Neural cell (in vitro differentiated cells): ENCODE results near the gene ATMIN. TPM values are rescaled to one million over a fixed set of nuclear protein-coding genes. Genes with fewer than 3 reads are reported as not detected.

ENCODE experiments used
- H2AFZ ChIP-seq: fragments of 200-600, 300-800 bp; sonication (generic), shearing (Covaris generic); 2 replicates; pipeline ENCODE4 v1.6.0; 2014; ENCODE audit warnings: low read depth, mild to moderate bottlenecking, antibody characterized with exemption, low read length, moderate library complexity
- H3F3A ChIP-seq: fragments of 200-600 bp; shearing (Covaris generic); 2 replicates; pipeline ENCODE4 v1.6.1; 2016; ENCODE audit warnings: mild to moderate bottlenecking, moderate library complexity, mixed read lengths, antibody characterized with exemption, low read length; ENCODE audit not compliant: insufficient read depth, poor library complexity, severe bottlenecking
- H3K27ac ChIP-seq: fragments of 200-600, 300-800 bp; sonication (generic), shearing (Covaris generic); 2 replicates; pipeline ENCODE4 v1.5.1; 2014; ENCODE audit warnings: mild to moderate bottlenecking, low read length, moderate library complexity
- H3K27me3 ChIP-seq: fragments of 300-800, 200-600 bp; sonication (generic), shearing (Covaris generic); 2 replicates; pipeline ENCODE4 v1.6.0; 2014; ENCODE audit warnings: mild to moderate bottlenecking, low read depth, low read length, moderate library complexity; ENCODE audit not compliant: insufficient read depth
- H3K36me3 ChIP-seq: fragments of 300-800, 200-600 bp; sonication (generic), shearing (Covaris generic); 2 replicates; pipeline ENCODE4 v1.5.1; 2014; ENCODE audit warnings: mild to moderate bottlenecking, antibody characterized with exemption, low read length, moderate library complexity; ENCODE audit not compliant: insufficient read depth
- H3K4me2 ChIP-seq: fragments of 300-800, 200-600 bp; sonication (generic), shearing (Covaris generic); 2 replicates; pipeline ENCODE4 v1.6.0; 2014; ENCODE audit warnings: mild to moderate bottlenecking, low read length
- H3K4me3 ChIP-seq: fragments of 300-800, 200-600 bp; sonication (generic), shearing (Covaris generic); 2 replicates; pipeline ENCODE4 v1.5.1; 2014; ENCODE audit warnings: mild to moderate bottlenecking, low read length, moderate library complexity
- H3K79me2 ChIP-seq: fragments of 200-600 bp; shearing (Covaris generic); replicated peaks from 2 replicates; pipeline ENCODE4 v1.6.0; 2014; ENCODE audit warnings: mild to moderate bottlenecking, low read length, moderate library complexity; ENCODE audit not compliant: insufficient read depth
- H3K9ac ChIP-seq: fragments of 300-800, 200-600 bp; sonication (generic), shearing (Covaris generic); 2 replicates; pipeline ENCODE4 v1.6.1; 2016; ENCODE audit warnings: mild to moderate bottlenecking, low read length, mixed read lengths
- H3K9me2 ChIP-seq: fragments of 200-600 bp; shearing (Covaris generic); 2 replicates; pipeline ENCODE4 v1.6.1; 2016; ENCODE audit warnings: mild to moderate bottlenecking, low read length, mixed read lengths; ENCODE audit not compliant: insufficient read depth
- H3K9me3 ChIP-seq: fragments of 200-600, 300-800 bp; sonication (generic), shearing (Covaris generic); 2 replicates; pipeline ENCODE4 v1.6.1; 2016; ENCODE audit warnings: mild to moderate bottlenecking, mixed run types, low read length, moderate library complexity, mixed read lengths
- H4K20me1 ChIP-seq: fragments of 200-600 bp; shearing (Covaris generic); 2 replicates; pipeline ENCODE4 v1.6.1; 2016; ENCODE audit warnings: mild to moderate bottlenecking, mixed run types; ENCODE audit not compliant: insufficient read depth
- EP300 ChIP-seq: fragments of 450-650 bp; conservative IDR thresholded peaks from 2 replicates; pipeline ENCODE4 v1.6.1; 2014; ENCODE audit warnings: antibody characterized with exemption, mild to moderate bottlenecking, moderate library complexity; ENCODE audit not compliant: poor library complexity, severe bottlenecking
- EZH2 ChIP-seq: fragments of 200-600, 300-800 bp; shearing (Covaris generic), sonication (generic); IDR thresholded peaks from 2 replicates; pipeline ENCODE4 v1.6.1; 2014; ENCODE audit warnings: antibody characterized with exemption, low read length, borderline replicate concordance, mild to moderate bottlenecking; ENCODE audit not compliant: insufficient read depth, poor library complexity, severe bottlenecking
- MXI1 ChIP-seq: fragments of 450-650 bp; conservative IDR thresholded peaks from 2 replicates; pipeline ENCODE4 v1.6.1; 2014; ENCODE audit warnings: antibody characterized with exemption, mild to moderate bottlenecking; ENCODE audit not compliant: poor library complexity, severe bottlenecking
- POLR2AphosphoS5 ChIP-seq: IDR thresholded peaks from 2 replicates; pipeline ENCODE4 v1.6.1; 2012
- RAD21 ChIP-seq: fragments of 450-650 bp; conservative IDR thresholded peaks from 2 replicates; pipeline ENCODE4 v1.6.1; 2014; ENCODE audit warnings: antibody characterized with exemption, mild to moderate bottlenecking, moderate library complexity
- SMC3 ChIP-seq: fragments of 450-650 bp; conservative IDR thresholded peaks from 2 replicates; pipeline ENCODE4 v1.6.1; 2014; ENCODE audit warnings: antibody characterized with exemption, mild to moderate bottlenecking, moderate library complexity; ENCODE audit not compliant: poor library complexity
- TAF1 ChIP-seq: IDR thresholded peaks from 2 replicates; pipeline ENCODE4 v1.6.1; 2012; ENCODE audit warnings: low read depth
- polyA plus RNA-seq: library from polyadenylated mRNA; depleted of rRNA; stranded (reverse); fragments of >200 nt; gene quantifications from 2 replicates; pipeline ENCODE4 v1.2.3, GENCODE V29; 2014
- TF ChIP-seq, protein P1 (sequence below): fragments of 450-650 bp; IDR thresholded peaks from 2 replicates; pipeline ENCODE4 v1.5.1; 2014; ENCODE audit warnings: antibody characterized with exemption, mild to moderate bottlenecking, moderate library complexity; ENCODE audit not compliant: poor library complexity, severe bottlenecking
- TF ChIP-seq, protein P2 (sequence below): IDR thresholded peaks from 2 replicates; pipeline ENCODE4 v1.6.1; 2012; ENCODE audit warnings: borderline replicate concordance

The ATMIN gene
- polyA plus RNA-seq, 1 donor from 2014 or later, result 62.3 TPM

DNA sequence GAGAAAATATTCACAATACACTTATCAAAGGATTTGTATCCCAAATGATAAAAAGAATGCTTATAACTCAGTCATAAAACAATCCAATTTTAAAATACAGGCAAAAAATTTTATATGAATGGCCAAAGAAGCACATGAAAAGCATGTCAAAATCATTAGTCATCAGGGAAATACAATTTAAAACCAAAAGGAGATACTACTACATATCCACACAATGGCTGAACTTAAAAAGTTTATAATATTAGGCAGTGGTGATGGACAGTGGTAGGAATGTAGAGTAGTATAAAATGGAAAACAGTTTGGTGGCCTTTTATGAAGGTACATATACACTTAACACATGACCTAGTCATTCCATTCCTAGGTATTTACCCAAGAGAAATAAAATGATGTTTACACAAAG, 41.2 kb upstream of the ATMIN start:
- no peak overlapping the region for H3K27ac ChIP-seq
- TF ChIP-seq, protein P1, sequence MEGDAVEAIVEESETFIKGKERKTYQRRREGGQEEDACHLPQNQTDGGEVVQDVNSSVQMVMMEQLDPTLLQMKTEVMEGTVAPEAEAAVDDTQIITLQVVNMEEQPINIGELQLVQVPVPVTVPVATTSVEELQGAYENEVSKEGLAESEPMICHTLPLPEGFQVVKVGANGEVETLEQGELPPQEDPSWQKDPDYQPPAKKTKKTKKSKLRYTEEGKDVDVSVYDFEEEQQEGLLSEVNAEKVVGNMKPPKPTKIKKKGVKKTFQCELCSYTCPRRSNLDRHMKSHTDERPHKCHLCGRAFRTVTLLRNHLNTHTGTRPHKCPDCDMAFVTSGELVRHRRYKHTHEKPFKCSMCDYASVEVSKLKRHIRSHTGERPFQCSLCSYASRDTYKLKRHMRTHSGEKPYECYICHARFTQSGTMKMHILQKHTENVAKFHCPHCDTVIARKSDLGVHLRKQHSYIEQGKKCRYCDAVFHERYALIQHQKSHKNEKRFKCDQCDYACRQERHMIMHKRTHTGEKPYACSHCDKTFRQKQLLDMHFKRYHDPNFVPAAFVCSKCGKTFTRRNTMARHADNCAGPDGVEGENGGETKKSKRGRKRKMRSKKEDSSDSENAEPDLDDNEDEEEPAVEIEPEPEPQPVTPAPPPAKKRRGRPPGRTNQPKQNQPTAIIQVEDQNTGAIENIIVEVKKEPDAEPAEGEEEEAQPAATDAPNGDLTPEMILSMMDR, result no peak
- TF ChIP-seq, protein P2, sequence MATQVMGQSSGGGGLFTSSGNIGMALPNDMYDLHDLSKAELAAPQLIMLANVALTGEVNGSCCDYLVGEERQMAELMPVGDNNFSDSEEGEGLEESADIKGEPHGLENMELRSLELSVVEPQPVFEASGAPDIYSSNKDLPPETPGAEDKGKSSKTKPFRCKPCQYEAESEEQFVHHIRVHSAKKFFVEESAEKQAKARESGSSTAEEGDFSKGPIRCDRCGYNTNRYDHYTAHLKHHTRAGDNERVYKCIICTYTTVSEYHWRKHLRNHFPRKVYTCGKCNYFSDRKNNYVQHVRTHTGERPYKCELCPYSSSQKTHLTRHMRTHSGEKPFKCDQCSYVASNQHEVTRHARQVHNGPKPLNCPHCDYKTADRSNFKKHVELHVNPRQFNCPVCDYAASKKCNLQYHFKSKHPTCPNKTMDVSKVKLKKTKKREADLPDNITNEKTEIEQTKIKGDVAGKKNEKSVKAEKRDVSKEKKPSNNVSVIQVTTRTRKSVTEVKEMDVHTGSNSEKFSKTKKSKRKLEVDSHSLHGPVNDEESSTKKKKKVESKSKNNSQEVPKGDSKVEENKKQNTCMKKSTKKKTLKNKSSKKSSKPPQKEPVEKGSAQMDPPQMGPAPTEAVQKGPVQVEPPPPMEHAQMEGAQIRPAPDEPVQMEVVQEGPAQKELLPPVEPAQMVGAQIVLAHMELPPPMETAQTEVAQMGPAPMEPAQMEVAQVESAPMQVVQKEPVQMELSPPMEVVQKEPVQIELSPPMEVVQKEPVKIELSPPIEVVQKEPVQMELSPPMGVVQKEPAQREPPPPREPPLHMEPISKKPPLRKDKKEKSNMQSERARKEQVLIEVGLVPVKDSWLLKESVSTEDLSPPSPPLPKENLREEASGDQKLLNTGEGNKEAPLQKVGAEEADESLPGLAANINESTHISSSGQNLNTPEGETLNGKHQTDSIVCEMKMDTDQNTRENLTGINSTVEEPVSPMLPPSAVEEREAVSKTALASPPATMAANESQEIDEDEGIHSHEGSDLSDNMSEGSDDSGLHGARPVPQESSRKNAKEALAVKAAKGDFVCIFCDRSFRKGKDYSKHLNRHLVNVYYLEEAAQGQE, result no peak
- TF ChIP-seq EZH2 (no peak), TAF1 (no peak), POLR2AphosphoS5 (no peak), RAD21 (no peak), SMC3 (no peak), EP300 (no peak), MXI1 (no peak)
- no peaks in the 10 kb centered on the region for H4K20me1 ChIP-seq
- no peaks in the 10 kb centered on the region for H3K9me2 ChIP-seq
- H3K9ac ChIP-seq, result no peak overlapping the region
- no peak overlapping the region for H2AFZ ChIP-seq
- H3K4me3 ChIP-seq, result no peak overlapping the region
- H3K79me2 ChIP-seq, result peaks cover 18% of the 10 kb centered on the region
- H3K27me3 ChIP-seq, result no peaks in the 10 kb centered on the region
- H3K4me2 ChIP-seq, result no peak overlapping the region
- H3K9me3 ChIP-seq, result no peaks in the 10 kb centered on the region
- no peaks in the 10 kb centered on the region for H3K36me3 ChIP-seq
- H3F3A ChIP-seq, result no peaks in the 10 kb centered on the region

DNA sequence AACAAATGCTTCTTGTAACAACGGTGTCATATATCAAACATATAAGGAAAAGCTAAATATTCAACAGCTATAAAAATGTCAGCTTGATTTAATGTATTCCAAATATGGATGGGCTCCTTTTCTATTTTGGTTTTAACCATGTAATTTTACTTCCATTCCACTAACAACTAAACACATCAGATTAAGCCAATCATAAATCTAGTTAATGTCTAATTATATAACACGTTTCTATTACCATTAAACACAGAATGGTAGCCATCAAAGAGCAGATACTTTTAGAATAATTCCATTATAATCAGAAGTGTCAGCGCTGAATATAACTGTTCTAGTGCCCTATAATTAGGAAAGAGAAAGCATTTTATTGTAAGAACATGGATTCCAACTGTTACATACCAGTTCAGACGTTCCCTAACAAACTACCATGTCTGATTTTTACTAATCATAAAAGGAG, 38.9 kb upstream of the ATMIN start:
- H3K4me3 ChIP-seq, result no peak overlapping the region

More for the DNA sequence above, 38.9 kb upstream of the ATMIN start:
- Histone ChIP-seq H3K27ac (no peak overlapping the region), H3K36me3 (no peaks in the 10 kb centered on the region), H3K79me2 (peaks cover 27% of the 10 kb centered on the region), H3K27me3 (no peaks in the 10 kb centered on the region), H3F3A (no peaks in the 10 kb centered on the region), H3K4me2 (no peak overlapping the region), H3K9ac (no peak overlapping the region), H4K20me1 (no peaks in the 10 kb centered on the region), H3K9me2 (no peaks in the 10 kb centered on the region), H3K9me3 (no peaks in the 10 kb centered on the region), H2AFZ (no peak overlapping the region)
- no peak for TF ChIP-seq EZH2
- no peak for TF ChIP-seq SMC3
- TF ChIP-seq, protein P1, result no peak
- TF ChIP-seq POLR2AphosphoS5, result no peak
- TF ChIP-seq MXI1, result no peak
- no peak for TF ChIP-seq TAF1
- TF ChIP-seq RAD21, result no peak
- TF ChIP-seq, protein P2, result no peak
- no peak for TF ChIP-seq EP300
